ENCODE measurements around the gene COL2A1.

- TF ChIP-seq FOXK2 (IDR thresholded peaks at IDR 0.05) = no peak
- TF ChIP-seq FOXM1 (IDR thresholded peaks at IDR 0.05; ENCODE audit: borderline replicate concordance) = no peak
Measured at GRCh38 chr12:47949441-47950341, 54.6 kb downstream of the COL2A1 start.
